Endodermal cell (in vitro differentiated cells): ENCODE results near the gene EXOC6. TPM values are rescaled to one million over a fixed set of nuclear protein-coding genes. Genes with fewer than 3 reads are reported as not detected.

Experiments
- DNase-seq: peaks from one replicate; pipeline ENCODE4 v3.0.0-alpha.2; 2017
- H3K27ac ChIP-seq: 2 replicates; pipeline ENCODE4 v1.5.1; 2013; ENCODE audit warnings: mild to moderate bottlenecking, low read depth, low read length, moderate library complexity
- H3K27me3 ChIP-seq: 2 replicates; pipeline ENCODE4 v1.6.1; 2013; ENCODE audit warnings: mild to moderate bottlenecking, low read length, moderate library complexity; ENCODE audit not compliant: insufficient read depth, control insufficient read depth, poor library complexity, severe bottlenecking
- H3K36me3 ChIP-seq: 2 replicates; pipeline ENCODE4 v1.7.0; 2013; ENCODE audit warnings: mild to moderate bottlenecking, low read length, moderate library complexity; ENCODE audit not compliant: control insufficient read depth, insufficient read depth
- H3K4me1 ChIP-seq: one replicate; pipeline ENCODE4 v1.7.0; 2013; ENCODE audit warnings: low read length; ENCODE audit not compliant: control insufficient read depth, insufficient read depth
- H3K4me3 ChIP-seq: 2 replicates; pipeline ENCODE4 v1.5.1; 2013; ENCODE audit warnings: mild to moderate bottlenecking, low read length, moderate library complexity
- H3K9ac ChIP-seq: 2 replicates; pipeline ENCODE4 v1.6.1; 2013; ENCODE audit warnings: mild to moderate bottlenecking, low read length, moderate library complexity; ENCODE audit not compliant: poor library complexity, severe bottlenecking; ENCODE audit errors: extremely low read depth
- H3K9me3 ChIP-seq: 2 replicates; pipeline ENCODE4 v1.6.1; 2013; ENCODE audit warnings: mild to moderate bottlenecking, low read length, moderate library complexity; ENCODE audit not compliant: control insufficient read depth
- H3K27ac Mint-ChIP-seq: 2 replicates; pipeline ENCODE4 v1.8.0; 2020; ENCODE audit warnings: mixed read lengths
- H3K27me3 Mint-ChIP-seq: 2 replicates; pipeline ENCODE4 v1.8.0; 2021; ENCODE audit warnings: mild to moderate bottlenecking, mixed read lengths; ENCODE audit not compliant: insufficient read depth
- H3K36me3 Mint-ChIP-seq: 2 replicates; pipeline ENCODE4 v1.8.0; 2020; ENCODE audit warnings: low read depth, mixed read lengths
- H3K4me1 Mint-ChIP-seq: 2 replicates; pipeline ENCODE4 v1.8.0; 2020; ENCODE audit warnings: mixed read lengths
- H3K4me3 Mint-ChIP-seq: 2 replicates; pipeline ENCODE4 v1.8.0; 2020; ENCODE audit warnings: mild to moderate bottlenecking, moderate library complexity, mixed read lengths
- H3K9me3 Mint-ChIP-seq: 2 replicates; pipeline ENCODE4 v1.8.0; 2020; ENCODE audit warnings: mild to moderate bottlenecking, mixed read lengths
- WGBS, 2 experiments: methylation state at CpG; one replicate each; pipeline versions ENCODE4 v1.1.5 to v1.1.7; 2013; ENCODE audit warnings: missing lambda C conversion rate in 2 of 2, mixed read lengths in 1 of 2; ENCODE audit not compliant: insufficient coverage in 1 of 2, insufficient read length in 1 of 2; 5-methylcytosine and 5-hydroxymethylcytosine counted together
- total RNA-seq, 2 donors: library from RNA; stranded (reverse); fragmentation: NEBNext Ultra II Directional in 1 of 2; extraction: Animal tissue kit (Norgen Biotek cat#: 25700) in 1 of 2; gene quantifications; 2 replicates in 1 of 2; 3 replicates in 1 of 2; pipeline ENCODE4 v1.2.1, GENCODE V29; 2021
- TF ChIP-seq, protein P1 (sequence below): fragments of 200-600 bp; sonication (generic); conservative IDR thresholded peaks from 2 replicates; pipeline ENCODE4 v1.5.0; 2021; ENCODE audit warnings: antibody characterized with exemption, mild to moderate bottlenecking

EXOC6 gene
- total RNA-seq, 2 donors from 2014 or later, result 12.1 to 21.3 TPM

DNA sequence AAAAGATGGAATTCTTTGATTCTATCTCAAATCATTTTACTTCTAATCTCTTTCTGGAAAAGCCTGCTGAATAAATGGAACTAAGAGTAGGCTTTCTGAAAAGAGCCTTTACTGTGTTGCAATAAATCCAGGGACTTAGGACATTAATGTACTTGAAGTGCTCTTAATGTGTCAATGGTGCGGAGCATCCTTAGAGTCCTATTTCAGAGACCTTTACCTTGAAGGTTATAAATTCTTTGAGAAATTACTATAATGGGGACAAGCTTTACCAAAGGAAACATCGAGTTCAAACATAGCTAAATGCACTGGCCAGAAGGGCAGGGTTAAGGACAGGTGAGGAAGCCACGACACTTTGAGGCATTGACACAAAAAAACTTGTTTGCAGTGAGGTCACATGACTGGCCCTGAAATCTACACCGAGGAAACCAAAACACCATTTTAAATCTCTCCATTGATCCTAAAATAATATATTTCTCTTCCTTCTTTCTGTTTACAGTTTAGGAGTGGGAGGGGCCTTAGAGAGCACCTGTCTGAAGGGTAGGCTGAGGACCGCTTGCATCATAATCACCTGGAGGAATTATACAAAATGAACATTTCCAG, 48.1 kb upstream of the EXOC6 start:
- Mint-ChIP-seq H3K27me3 (no peaks in the 10 kb centered on the region), H3K27ac (no peak overlapping the region), H3K9me3 (peaks cover 23% of the 10 kb centered on the region), H3K4me1 (peaks cover 8% of the 10 kb centered on the region), H3K36me3 (no peaks in the 10 kb centered on the region), H3K4me3 (no peak overlapping the region)
- DNase-seq, result no peak
- 89 to 96% methylated on average over 3 to 4 of the region's 5 CpGs for WGBS, 2 experiments
- Histone ChIP-seq H3K36me3 (no peaks in the 10 kb centered on the region), H3K4me1 (no peaks in the 10 kb centered on the region), H3K9me3 (peaks cover 7% of the 10 kb centered on the region), H3K4me3 (no peak overlapping the region), H3K27ac (no peak overlapping the region), H3K9ac (no peak overlapping the region), H3K27me3 (no peaks in the 10 kb centered on the region)
- TF ChIP-seq, protein P1, sequence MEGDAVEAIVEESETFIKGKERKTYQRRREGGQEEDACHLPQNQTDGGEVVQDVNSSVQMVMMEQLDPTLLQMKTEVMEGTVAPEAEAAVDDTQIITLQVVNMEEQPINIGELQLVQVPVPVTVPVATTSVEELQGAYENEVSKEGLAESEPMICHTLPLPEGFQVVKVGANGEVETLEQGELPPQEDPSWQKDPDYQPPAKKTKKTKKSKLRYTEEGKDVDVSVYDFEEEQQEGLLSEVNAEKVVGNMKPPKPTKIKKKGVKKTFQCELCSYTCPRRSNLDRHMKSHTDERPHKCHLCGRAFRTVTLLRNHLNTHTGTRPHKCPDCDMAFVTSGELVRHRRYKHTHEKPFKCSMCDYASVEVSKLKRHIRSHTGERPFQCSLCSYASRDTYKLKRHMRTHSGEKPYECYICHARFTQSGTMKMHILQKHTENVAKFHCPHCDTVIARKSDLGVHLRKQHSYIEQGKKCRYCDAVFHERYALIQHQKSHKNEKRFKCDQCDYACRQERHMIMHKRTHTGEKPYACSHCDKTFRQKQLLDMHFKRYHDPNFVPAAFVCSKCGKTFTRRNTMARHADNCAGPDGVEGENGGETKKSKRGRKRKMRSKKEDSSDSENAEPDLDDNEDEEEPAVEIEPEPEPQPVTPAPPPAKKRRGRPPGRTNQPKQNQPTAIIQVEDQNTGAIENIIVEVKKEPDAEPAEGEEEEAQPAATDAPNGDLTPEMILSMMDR, result no peak

GRCh38 chr10:92801978-92802872, 46.1 kb upstream of the EXOC6 start:
- no peak overlapping the region for H3K4me3 ChIP-seq
- no peaks in the 10 kb centered on the region for H3K4me1 ChIP-seq
- Mint-ChIP-seq H3K9me3 (peaks cover 6% of the 10 kb centered on the region), H3K27me3 (no peaks in the 10 kb centered on the region), H3K4me3 (no peak overlapping the region), H3K36me3 (no peaks in the 10 kb centered on the region), H3K4me1 (peaks cover 18% of the 10 kb centered on the region), H3K27ac (no peak overlapping the region)
- no peaks in the 10 kb centered on the region for H3K36me3 ChIP-seq
- TF ChIP-seq, protein P1, result no peak
- H3K9ac ChIP-seq, result no peak overlapping the region
- H3K9me3 ChIP-seq, result peaks cover 4% of the 10 kb centered on the region
- no peaks in the 10 kb centered on the region for H3K27me3 ChIP-seq
- no peak overlapping the region for H3K27ac ChIP-seq
- DNase-seq, result no peak
- 81 to 96% methylated on average over 7 to 9 of the region's 9 CpGs for WGBS, 2 experiments

DNA sequence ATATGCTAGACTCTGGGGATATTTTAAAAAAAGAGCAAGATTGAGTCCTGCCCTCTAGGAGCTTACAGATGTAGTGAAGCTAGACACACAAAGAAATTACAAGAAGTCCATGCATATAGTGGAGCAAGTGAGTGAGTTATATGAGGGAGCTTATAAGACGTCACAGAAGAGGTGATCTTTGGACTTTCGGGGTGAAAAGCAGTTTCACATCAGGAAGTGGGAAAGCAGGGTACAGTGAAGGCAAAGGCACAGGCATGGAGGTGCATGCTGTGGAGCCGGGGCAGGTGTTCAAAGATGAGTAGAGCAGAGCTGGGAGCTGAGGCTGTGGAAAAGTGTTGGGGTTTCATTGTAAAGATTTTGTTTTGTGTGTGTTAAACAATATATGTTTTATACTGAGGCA, 38.5 kb upstream of the EXOC6 start:
- H3K36me3 ChIP-seq, result no peaks in the 10 kb centered on the region
- H3K9me3 Mint-ChIP-seq, result no peaks in the 10 kb centered on the region
- H3K27me3 ChIP-seq, result no peaks in the 10 kb centered on the region

More for the DNA sequence above, 38.5 kb upstream of the EXOC6 start:
- H3K36me3 Mint-ChIP-seq, result no peaks in the 10 kb centered on the region
- no peak for DNase-seq
- H3K27me3 Mint-ChIP-seq, result peaks cover 7% of the 10 kb centered on the region
- H3K4me1 ChIP-seq, result peaks cover 15% of the 10 kb centered on the region
- H3K9me3 ChIP-seq, result no peaks in the 10 kb centered on the region
- TF ChIP-seq, protein P1, result no peak
- no peak overlapping the region for H3K4me3 Mint-ChIP-seq
- 84 to 93% methylated on average over 3 of the region's 3 CpGs for WGBS, 2 experiments
- H3K27ac ChIP-seq, result no peak overlapping the region
- no peak overlapping the region for H3K4me3 ChIP-seq
- H3K9ac ChIP-seq, result no peak overlapping the region
- H3K4me1 Mint-ChIP-seq, result peaks cover 47% of the 10 kb centered on the region
- H3K27ac Mint-ChIP-seq, result no peak overlapping the region
